Measurements from ENCODE around the gene NPY4R. TPM values are rescaled to one million over a fixed set of nuclear protein-coding genes. Genes with fewer than 3 reads are reported as not detected.
"Not testable (repeated sequence)": the region's sequence is repeated elsewhere in the genome, so short reads cannot be mapped to it uniquely, and the experiment has no call there.

The NPY4R gene
- not detected for total RNA-seq

- FAIRE-seq; DNase-seq (ENCODE audit: low spot score in 2 of 2): not testable (repeated sequence)
Measured at GRCh38 chr10:46465765-46466164, at the start of gene NPY4R. Gene NPY4R (minus strand): TSS chr10:46465958. CDS start chr10:46462635, 3,323 bp downstream.

- FAIRE-seq = no peak
- DNase-seq (ENCODE audit: low spot score in 2 of 2) = no peak
Measured at GRCh38 chr10:46515366-46515765, 49.6 kb upstream of the NPY4R start.

- DNase-seq (ENCODE audit: low spot score in 2 of 2) = no peak
- FAIRE-seq = no peak
Measured at GRCh38 chr10:46514899-46515298, 49.1 kb upstream of the NPY4R start.

- no peak for DNase-seq (ENCODE audit: low spot score in 2 of 2)
Measured at GRCh38 chr10:46514431-46514861, 48.7 kb upstream of the NPY4R start.

GRCh38 chr10:46513333-46513732, 47.6 kb upstream of the NPY4R start:
- FAIRE-seq = not testable (repeated sequence)

More at GRCh38 chr10:46514431-46514861, 48.7 kb upstream of the NPY4R start:
- no peak for FAIRE-seq

GRCh38 chr10:46512725-46513124, 47.0 kb upstream of the NPY4R start:
- not testable (repeated sequence) for FAIRE-seq; DNase-seq (ENCODE audit: low spot score in 2 of 2)

More at GRCh38 chr10:46513333-46513732, 47.6 kb upstream of the NPY4R start:
- DNase-seq (ENCODE audit: low spot score in 2 of 2) = not testable (repeated sequence)

GRCh38 chr10:46512002-46512401, 46.2 kb upstream of the NPY4R start:
- not testable (repeated sequence) for FAIRE-seq; DNase-seq (ENCODE audit: low spot score in 2 of 2)

- FAIRE-seq; DNase-seq (ENCODE audit: low spot score in 2 of 2): not testable (repeated sequence)
Measured at GRCh38 chr10:46499990-46500389, 34.2 kb upstream of the NPY4R start.

GRCh38 chr10:46498985-46499703, 33.4 kb upstream of the NPY4R start:
- FAIRE-seq; DNase-seq (ENCODE audit: low spot score in 2 of 2): not testable (repeated sequence)

- FAIRE-seq; DNase-seq (ENCODE audit: low spot score in 2 of 2): not testable (repeated sequence)
Measured at GRCh38 chr10:46497878-46498277, 32.1 kb upstream of the NPY4R start.

- DNase-seq (ENCODE audit: low spot score in 2 of 2); FAIRE-seq: not testable (repeated sequence)
Measured at GRCh38 chr10:46497401-46497800, 31.6 kb upstream of the NPY4R start.

GRCh38 chr10:46491364-46492114, 25.8 kb upstream of the NPY4R start:
- not testable (repeated sequence) for FAIRE-seq; DNase-seq (ENCODE audit: low spot score in 2 of 2)

GRCh38 chr10:46490285-46490684, 24.5 kb upstream of the NPY4R start:
- DNase-seq (ENCODE audit: low spot score in 2 of 2); FAIRE-seq: not testable (repeated sequence)

GRCh38 chr10:46486459-46486858, 20.7 kb upstream of the NPY4R start:
- FAIRE-seq; DNase-seq (ENCODE audit: low spot score in 2 of 2): not testable (repeated sequence)

GRCh38 chr10:46474746-46475320, 9.1 kb upstream of the NPY4R start:
- not testable (repeated sequence) for FAIRE-seq; DNase-seq (ENCODE audit: low spot score in 2 of 2)

GRCh38 chr10:46473758-46474157, 8.0 kb upstream of the NPY4R start:
- not testable (repeated sequence) for FAIRE-seq; DNase-seq (ENCODE audit: low spot score in 2 of 2)

- not testable (repeated sequence) for DNase-seq (ENCODE audit: low spot score in 2 of 2); FAIRE-seq
Measured at GRCh38 chr10:46470134-46470533, 4.4 kb upstream of the NPY4R start.

- not testable (repeated sequence) for FAIRE-seq
Measured at GRCh38 chr10:46468119-46468809, 2.5 kb upstream of the NPY4R start.

GRCh38 chr10:46463608-46464007, 2.1 kb downstream of the NPY4R start:
- FAIRE-seq; DNase-seq (ENCODE audit: low spot score in 2 of 2): not testable (repeated sequence)

More at GRCh38 chr10:46468119-46468809, 2.5 kb upstream of the NPY4R start:
- not testable (repeated sequence) for DNase-seq (ENCODE audit: low spot score in 2 of 2)

GRCh38 chr10:46462276-46462675, 3.5 kb downstream of the NPY4R start:
- not testable (repeated sequence) for DNase-seq (ENCODE audit: low spot score in 2 of 2); FAIRE-seq
